HFFc6 (cell line): ENCODE data around the gene SHB. TPM values are rescaled to one million over a fixed set of nuclear protein-coding genes. Genes with fewer than 3 reads are reported as not detected.

Experiments used
- DNase-seq: peaks from one replicate; pipeline ENCODE4 v3.0.0-alpha.2; 2018
- H3K27ac Mint-ChIP-seq: 2 replicates; pipeline ENCODE4 v1.8.0; 2020; ENCODE audit warnings: mild to moderate bottlenecking, mixed read lengths
- H3K27me3 Mint-ChIP-seq: 2 replicates; pipeline ENCODE4 v1.8.0; 2021; ENCODE audit warnings: mild to moderate bottlenecking, moderate library complexity, mixed read lengths; ENCODE audit not compliant: insufficient read depth
- H3K36me3 Mint-ChIP-seq: 2 replicates; pipeline ENCODE4 v1.8.0; 2021; ENCODE audit warnings: low read depth, mixed read lengths
- H3K4me1 Mint-ChIP-seq: 2 replicates; pipeline ENCODE4 v1.8.0; 2020; ENCODE audit warnings: low read depth, mixed read lengths
- H3K4me3 Mint-ChIP-seq: 2 replicates; pipeline ENCODE4 v1.8.0; 2020; ENCODE audit warnings: mild to moderate bottlenecking, moderate library complexity, mixed read lengths
- H3K9me3 Mint-ChIP-seq: 2 replicates; pipeline ENCODE4 v1.8.0; 2020; ENCODE audit warnings: mild to moderate bottlenecking, mixed read lengths
- CTCF ChIP-seq: fragments of 200-600 bp; sonication (generic); IDR thresholded peaks from 2 replicates; pipeline ENCODE4 v1.5.0; 2021; ENCODE audit warnings: antibody characterized with exemption, mild to moderate bottlenecking
- total RNA-seq, 6 experiments: library from RNA; stranded (reverse); fragmentation: NEBNext Ultra II Directional; extraction: Animal tissue kit (Norgen Biotek cat#: 25700); gene quantifications; 2 replicates in 1 of 6; 3 replicates in 5 of 6; pipeline ENCODE4 v1.2.3, GENCODE V29; 2021

SHB gene
- total RNA-seq, 6 experiments from 2014 or later: 26.8 to 29.8 (median 28.6) TPM

GRCh38 chr9:37919246-37919955, 149.6 kb downstream of the SHB start:
- no peak for TF ChIP-seq CTCF
- Mint-ChIP-seq H3K4me1 (no peaks in the 10 kb centered on the region), H3K27me3 (peaks cover 11% of the 10 kb centered on the region), H3K27ac (no peak overlapping the region), H3K9me3 (no peaks in the 10 kb centered on the region), H3K4me3 (no peak overlapping the region), H3K36me3 (no peaks in the 10 kb centered on the region)
- no peak for DNase-seq

GRCh38 chr9:37918665-37919170, 150.3 kb downstream of the SHB start:
- H3K36me3 Mint-ChIP-seq: peaks cover under 1% of the 10 kb centered on the region; the same call in 1 of the 2 replicates
- H3K27me3 Mint-ChIP-seq: peaks cover 12% of the 10 kb centered on the region
- H3K4me1 Mint-ChIP-seq: peaks cover 4% of the 10 kb centered on the region
- no peak for DNase-seq
- TF ChIP-seq CTCF: no peak
- H3K9me3 Mint-ChIP-seq: no peaks in the 10 kb centered on the region
- H3K27ac Mint-ChIP-seq: no peak overlapping the region
- no peak overlapping the region for H3K4me3 Mint-ChIP-seq

- Mint-ChIP-seq H3K27me3 (peaks cover 16% of the 10 kb centered on the region), H3K36me3 (peaks cover 5% of the 10 kb centered on the region; the same call in 1 of the 2 replicates), H3K9me3 (no peaks in the 10 kb centered on the region), H3K27ac (no peak overlapping the region), H3K4me1 (peaks cover 9% of the 10 kb centered on the region), H3K4me3 (no peak overlapping the region)
- no peak for DNase-seq
- no peak for TF ChIP-seq CTCF
Observed at GRCh38 chr9:37917801-37918664, 151.0 kb downstream of the SHB start.

GRCh38 chr9:37917313-37917731, 151.7 kb downstream of the SHB start:
- no peak for DNase-seq
- Mint-ChIP-seq H3K9me3 (no peaks in the 10 kb centered on the region), H3K36me3 (peaks cover 5% of the 10 kb centered on the region; the same call in 1 of the 2 replicates), H3K4me3 (no peak overlapping the region), H3K27ac (no peak overlapping the region), H3K4me1 (peaks cover 9% of the 10 kb centered on the region), H3K27me3 (peaks cover 16% of the 10 kb centered on the region)
- no peak for TF ChIP-seq CTCF

- H3K4me1 Mint-ChIP-seq: peaks cover 9% of the 10 kb centered on the region
- no peak overlapping the region for H3K4me3 Mint-ChIP-seq
- H3K36me3 Mint-ChIP-seq: peaks cover 5% of the 10 kb centered on the region; the same call in 1 of the 2 replicates
- H3K9me3 Mint-ChIP-seq: no peaks in the 10 kb centered on the region
- H3K27ac Mint-ChIP-seq: no peak overlapping the region
- no peak for TF ChIP-seq CTCF
- no peak for DNase-seq
- peaks cover 16% of the 10 kb centered on the region for H3K27me3 Mint-ChIP-seq
Observed at GRCh38 chr9:37916471-37917312, 152.3 kb downstream of the SHB start.
